AG08395 (cell line): ENCODE measurements around the gene TCEA3.

ENCODE experiments used
- DNase-seq: peaks from one replicate; pipeline ENCODE4 v3.0.0; 2012; ENCODE audit warnings: mixed read lengths, low spot score

The TCEA3 gene

DNA sequence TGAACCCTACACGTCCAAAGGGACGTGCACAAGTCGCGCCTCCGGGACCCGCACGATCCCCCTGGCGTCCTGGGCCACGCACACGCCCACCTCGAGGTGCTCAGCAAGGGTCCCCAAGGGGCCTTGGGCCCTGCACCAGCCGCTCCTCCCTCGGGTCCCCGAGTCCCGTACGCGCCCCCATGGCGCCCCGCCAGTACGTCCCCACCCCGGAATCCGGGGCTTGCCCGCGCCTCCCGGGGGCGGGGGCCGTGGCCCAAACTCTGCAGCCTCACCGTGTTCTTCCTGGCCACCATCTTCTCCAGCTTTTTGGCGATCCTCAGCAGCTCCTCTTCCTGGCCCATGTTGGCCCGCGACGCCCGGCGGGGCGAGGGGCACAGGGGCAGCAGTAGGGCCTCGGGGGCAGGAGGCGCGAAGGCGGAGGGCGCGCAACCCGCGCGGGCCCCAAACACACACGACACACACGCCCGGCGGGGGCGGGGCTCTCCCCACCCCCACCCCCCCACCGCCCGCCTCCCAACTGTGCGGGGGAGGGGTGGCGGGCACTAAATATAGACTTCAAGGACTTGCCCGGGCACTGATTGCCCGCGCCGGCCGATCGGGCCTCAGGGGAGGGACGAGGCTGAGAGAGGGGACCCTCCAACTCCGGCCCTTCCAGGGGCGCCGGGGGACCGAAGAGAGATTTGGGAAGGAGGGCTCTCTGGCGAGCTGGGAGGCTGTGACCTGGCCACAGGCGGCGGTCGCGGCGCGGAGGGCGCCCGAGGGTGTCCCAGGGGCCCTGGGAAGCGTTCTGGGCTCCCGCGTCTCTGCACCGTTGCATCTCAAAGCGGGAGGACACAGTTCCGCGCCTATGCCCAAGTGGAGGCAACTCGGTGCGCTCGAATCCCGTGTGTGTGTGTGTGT, at the start of gene TCEA3:
TCEA3 (minus strand) TSS at position 456 of the 900 bp plus-strand sequence; CDS start at position 341, 115 bp downstream.
- DNase-seq: no peak

DNA sequence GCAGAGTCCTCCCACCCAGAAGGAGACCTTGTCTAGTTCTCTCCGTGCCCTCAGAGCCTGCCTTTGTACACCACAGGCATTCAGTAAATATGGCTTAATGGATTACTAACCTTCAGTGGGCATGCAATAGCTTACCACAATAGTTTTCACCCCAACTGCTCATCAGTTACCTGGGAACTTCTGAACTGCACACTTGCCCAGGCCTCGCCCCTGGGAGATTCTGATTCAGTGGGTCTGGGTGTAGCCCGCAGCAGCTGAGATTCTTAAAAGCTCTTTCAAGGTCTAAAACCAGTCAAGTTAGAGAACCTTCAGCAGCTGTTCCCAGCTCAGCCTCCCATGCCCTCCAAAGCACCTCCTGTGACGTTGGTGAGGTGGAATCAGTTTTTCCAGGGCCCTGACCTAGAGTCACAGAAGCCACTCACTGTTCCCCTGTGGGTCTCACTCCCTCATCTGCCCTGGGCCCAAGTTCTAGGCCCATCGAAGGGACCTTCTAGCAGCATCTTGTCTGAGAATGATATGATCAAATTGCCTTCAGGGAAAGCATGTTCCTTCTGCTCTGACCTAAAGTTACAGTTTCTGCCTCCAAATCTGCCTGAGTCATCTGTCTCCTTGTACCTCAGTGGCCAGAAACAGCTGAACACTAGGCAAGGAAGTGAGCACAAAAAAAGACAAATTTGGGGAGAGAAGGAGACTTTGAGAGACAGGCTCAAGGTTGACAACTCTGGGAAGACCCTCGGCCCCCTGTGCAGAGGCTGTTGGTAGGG, 48.7 kb upstream of the TCEA3 start:
- no peak for DNase-seq

DNA sequence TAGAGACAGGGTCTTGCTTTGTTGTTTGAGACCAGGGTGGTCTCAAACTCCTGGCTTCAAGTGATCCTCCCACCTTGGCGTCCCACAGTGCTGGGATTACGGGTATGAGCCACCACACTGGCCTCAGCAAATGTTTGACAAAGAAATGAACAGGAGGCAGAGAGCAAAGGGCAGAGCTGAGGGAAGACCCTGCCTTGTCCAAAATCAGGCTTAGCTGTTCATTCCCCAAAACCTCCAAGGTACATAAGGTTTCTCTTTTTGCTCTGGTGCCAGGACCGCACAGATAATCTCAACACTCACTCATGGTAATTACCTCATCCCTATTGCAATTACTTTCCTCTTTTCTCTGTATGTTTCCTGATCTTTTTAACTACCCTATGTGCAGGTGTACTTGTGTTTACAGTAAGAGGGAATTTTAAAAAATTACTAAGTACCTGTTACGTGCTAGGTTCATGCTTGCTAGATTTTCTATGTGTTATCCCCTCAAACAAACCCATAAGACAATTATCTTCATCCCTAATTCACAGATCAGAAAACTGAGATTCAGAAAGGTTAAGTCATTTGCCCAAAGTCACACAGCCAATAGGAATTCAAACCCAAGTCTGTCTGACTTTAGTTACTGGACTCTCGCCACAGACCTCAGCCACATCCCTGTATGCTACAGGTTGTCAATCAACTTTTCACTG, 47.9 kb upstream of the TCEA3 start:
- DNase-seq: no peak

DNA sequence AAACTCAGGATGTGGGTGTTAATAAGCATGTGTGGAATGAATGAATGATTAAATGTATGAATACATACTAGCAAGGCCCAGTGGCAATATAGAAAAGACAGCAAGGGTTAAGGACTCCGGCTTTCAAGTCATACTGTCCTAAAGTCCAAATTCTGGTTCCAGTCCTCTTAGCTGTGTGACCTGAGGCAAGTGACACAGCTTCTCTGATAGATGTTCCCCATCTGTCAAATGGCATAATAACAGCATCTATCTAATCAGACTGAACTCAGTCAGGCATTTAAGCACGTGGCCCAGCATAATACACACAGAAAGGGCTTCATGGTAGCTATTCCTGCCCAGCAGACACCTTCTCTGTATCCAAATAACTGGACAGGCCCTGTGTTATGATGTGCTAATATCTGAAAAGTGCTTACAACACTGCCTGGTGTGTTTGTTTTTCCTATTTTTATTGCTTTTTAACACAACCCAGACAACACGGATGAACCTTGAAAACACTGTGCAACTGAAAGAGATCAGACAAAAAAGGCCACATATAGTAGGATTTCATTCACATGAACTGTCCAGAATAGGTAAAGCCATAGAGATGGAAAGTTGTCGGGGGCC, 47.0 kb upstream of the TCEA3 start:
- DNase-seq: no peak

DNA sequence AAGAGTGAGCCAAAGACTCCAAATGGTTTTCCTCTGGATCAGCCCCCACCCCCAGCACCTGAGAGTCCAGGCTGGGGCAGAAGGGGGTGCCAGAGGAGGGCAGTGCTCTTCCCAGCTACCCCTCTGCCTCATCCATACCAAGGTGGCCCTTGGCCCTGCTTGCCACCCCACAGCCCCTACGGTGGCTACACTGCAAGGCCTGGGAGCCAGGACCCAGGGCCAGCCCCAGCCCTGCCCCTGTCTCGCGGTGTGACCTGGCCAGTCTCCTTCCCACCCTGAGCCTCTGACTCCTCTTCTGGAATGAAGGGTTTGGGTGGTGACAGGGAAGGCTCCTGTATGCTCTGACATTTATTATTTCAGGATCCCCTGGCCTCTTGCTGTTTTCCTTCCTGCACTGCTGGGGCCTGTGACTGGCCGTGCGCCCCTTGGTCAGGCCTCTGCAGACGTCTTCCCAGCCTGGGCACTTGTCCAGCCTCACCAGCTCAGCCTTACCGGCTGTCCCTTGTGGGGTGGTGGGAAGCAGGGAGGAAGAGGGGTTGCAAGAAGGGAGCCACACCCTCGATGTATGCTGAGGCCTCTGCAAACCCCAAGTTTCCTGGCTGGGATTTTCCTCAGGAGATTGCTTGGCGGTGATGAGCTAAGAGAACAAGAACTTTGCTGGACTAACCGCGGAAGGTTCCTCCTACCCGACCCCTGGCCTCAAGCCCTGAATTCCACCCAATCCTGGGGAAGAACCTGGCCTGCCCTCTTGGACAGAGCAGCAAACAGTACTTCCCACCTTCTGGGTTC, 45.9 kb upstream of the TCEA3 start:
- DNase-seq: no peak

DNA sequence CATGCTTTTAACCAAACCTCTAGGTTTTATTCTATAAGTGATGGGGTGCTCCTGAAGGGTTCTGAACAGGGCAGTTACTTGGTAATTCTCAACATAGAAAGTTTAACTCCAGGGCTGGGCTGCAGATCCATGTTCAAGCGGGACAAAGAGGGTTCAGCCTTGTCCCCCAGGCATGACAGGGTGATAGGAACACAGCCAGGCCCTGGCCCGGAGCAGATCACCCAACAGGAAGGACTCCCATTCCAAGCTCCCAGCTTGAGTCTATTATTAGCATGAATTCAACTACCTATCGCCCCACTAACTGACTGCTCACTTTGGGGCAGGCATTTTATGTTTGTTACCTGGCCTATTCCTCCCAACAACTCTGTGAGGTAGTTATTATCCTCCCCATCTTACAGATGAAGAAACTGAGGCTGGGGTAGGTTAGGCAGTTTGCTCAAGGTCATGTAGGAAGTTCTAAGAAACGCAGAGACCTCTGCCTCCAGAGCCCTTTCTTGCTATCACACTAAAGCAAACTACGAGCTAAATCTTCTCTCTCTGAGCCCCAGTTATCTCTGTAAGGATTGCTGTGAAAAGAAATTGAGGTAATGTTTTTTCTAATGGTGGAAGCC, 44.9 kb upstream of the TCEA3 start:
- DNase-seq: no peak

DNA sequence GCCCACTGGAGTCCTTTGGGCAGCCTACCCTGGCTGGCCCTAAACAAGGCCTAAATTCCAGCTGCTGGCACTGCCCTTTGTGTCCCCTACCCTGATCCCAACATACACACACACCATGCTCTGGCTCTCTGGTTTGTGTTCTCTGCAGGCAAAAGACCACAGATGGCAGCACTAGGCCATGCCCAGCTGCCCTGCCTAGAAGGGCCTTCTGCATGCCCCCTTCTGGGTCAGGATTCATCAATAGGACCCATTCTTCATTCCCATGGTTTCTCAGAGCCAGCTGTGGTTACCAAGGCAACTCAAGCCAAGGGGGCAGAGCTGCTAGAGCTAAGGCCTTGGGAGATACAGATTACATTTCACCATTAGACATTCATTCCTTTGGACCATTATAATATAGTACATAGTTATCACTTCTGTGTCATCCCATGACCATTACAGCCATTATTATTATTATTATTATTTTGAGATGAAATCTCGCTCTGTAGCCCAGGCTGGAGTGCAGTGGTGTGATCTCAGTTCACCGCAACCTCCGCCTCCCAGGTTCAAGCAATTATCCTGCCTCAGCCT, 42.0 kb upstream of the TCEA3 start:
- no peak for DNase-seq

DNA sequence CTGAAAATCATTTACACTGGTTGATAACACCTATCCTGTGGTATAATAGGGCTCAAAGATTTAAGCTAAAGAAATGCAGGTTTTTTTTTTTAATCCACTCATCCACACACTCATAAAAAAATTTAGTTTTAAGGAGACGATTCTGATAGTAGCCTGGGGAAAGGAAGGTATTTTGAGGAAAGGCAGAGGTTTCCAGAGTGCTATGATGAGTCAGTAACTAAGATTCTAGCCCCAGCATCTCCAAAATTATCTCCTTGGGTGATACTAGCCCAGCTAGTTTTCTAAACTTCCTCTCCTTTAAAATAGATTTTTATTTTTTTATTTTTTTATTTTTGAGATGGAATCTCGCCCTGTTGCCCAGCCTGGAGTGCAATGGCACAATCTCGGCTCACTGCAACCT, 38.7 kb upstream of the TCEA3 start:
- DNase-seq: no peak

DNA sequence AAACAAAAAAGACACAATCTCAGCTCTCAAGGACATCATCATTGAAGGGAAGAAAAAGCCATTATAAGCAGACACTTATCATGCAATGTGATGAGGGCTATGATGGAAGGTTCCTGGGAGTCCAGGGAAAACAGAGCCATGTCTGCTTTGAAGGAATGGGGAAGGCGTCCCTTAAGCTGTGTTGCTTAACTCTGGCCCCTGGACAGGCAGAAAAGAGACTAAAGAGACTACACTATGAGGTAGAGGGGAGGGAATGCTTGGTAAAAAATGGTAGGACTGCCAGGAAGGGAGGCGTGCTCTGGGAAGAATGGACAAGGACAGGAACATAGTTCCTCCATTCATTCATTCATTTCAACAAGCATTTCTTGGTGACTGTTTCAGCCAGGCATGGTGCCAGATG, 38.2 kb upstream of the TCEA3 start:
- DNase-seq: no peak

DNA sequence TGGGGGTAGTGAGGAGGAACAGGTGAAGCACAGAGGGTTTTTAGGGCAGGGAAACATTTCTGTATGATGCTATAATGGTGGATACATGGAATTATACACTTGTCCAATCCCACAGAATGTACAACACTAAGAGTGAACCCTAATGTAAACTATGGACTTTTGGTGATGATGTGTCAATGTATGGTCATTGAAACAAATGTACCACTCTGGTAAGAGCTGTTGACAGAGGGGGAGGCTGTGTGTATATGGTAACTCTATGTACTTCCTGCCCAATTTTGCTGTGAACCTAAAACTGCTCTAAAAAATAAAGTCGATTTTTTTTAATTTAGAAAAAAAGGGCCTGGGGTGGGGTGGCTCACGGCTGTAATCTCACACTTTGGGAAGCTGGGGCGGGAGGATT, 36.5 kb upstream of the TCEA3 start:
- DNase-seq: no peak

DNA sequence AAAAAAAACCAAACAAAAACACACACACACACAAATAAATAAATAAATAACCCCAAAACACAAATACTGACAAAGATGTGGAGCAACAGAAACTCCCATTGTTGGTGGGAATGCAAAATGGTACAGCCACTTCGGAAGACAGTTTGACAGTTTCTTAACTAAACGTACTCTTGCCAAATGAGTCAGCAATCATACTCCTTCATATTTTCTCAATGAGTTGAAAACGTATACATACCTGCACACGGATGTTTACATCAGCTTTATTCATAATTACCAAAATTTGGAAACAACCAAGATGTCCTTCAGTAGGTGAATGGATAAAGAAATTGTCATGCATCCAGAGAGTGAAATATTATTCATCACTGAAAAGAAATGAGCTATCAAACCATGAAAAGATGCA, 36.0 kb upstream of the TCEA3 start:
- no peak for DNase-seq

DNA sequence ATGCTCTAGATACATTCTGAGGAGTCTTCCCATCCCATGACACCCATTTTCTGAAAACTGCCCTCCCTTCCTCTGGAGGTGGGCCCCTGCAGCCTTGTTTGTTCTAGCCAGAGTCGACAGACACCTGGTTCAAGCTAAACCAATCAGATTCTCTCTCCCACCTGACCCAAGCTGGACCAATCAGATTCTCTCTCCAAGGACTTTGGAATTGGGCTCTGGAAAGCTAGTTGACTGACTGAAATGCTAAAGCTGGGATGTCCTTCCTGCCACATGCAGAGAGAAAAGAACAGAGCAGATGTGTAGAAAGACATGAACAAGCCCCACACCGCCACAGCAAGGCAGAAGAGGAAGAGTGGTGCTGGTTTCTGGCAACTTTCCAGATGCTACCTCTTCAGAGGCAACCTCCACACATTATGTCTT, 34.8 kb upstream of the TCEA3 start:
- DNase-seq: no peak

DNA sequence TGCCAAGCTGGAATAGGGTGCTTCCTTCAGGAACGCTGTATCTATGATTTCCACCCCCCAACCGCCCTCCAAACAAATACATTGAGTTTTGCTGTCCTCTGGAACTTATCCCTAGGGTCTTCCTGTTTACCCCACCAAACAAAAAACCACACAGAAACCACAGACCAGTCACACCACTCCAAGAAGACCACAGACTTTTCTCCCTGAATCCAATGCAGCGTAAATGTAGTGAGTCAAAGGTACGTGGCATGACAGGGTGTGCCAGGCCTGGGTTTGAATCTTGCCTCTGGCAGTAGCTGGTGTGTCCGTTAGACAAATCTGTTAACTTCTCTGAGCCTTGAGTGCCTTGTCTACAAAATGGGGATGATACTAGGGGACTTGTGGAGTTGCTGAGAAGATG, 31.7 kb upstream of the TCEA3 start:
- DNase-seq: no peak

DNA sequence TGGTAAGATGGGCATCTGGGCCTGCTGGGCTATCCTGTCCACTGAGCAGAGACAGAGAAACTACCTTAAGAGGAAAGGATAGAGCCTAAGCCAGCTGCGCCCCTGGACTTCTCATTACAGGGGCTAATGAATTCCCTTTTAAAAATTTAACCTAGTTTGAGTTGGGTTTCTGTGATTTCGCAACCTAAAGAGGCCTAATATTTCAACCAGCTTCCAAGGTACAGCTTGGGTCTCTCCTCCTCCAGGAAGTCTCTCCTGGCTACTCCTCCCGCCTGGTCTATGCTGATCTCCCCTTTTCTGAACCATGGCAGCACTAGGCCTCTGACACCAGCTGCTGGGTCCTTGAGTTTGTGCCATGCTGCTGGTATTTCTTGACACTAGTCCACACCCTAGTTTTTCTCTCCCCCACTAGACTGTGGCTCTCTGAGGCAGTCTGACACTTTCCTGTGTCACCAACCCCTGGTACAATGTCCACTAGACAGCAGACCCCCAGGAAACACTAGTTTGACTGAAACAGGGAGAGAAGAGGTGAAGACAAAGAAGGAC, 29.0 kb upstream of the TCEA3 start:
- DNase-seq: no peak

DNA sequence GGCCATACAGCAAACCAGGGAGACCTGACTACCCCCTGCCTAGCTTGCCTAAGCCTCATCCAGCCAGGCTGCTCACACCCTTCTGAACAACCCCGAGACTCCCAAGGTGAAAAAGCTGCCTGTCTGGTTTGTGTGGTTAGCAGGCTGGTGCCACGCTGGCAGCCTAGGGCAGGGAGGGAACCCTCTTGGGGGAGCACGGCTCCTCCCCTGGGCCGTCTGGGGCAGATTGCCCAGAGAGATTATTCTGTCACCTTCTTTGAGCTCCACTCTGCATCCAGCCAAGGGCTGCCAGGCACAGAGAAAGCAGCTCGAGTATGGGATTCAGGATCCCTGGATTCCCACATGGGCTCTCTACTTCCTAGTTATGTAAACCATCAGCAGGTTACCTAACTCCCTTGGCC, 27.5 kb upstream of the TCEA3 start:
- DNase-seq: peak; percentile 39

DNA sequence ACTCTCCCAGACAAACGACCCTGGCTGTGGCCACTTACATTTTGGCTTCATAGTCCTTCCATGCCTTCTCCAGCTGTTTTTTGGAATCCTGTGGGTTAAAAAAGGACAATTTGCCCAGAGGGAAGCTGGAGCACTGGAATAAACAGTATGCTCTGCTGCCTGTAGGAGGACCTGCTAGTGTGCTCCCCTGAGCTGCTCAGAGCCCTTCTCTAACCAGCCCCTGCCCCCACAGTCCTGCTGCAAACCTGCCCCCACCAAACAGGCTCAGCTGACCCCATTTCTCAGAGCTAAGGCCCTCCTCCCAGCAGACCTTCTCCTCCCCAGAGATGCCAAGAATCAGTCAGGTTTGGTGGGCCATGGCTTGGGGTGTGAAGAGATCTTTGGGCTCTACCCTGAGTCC, 26.9 kb upstream of the TCEA3 start:
- DNase-seq: no peak

DNA sequence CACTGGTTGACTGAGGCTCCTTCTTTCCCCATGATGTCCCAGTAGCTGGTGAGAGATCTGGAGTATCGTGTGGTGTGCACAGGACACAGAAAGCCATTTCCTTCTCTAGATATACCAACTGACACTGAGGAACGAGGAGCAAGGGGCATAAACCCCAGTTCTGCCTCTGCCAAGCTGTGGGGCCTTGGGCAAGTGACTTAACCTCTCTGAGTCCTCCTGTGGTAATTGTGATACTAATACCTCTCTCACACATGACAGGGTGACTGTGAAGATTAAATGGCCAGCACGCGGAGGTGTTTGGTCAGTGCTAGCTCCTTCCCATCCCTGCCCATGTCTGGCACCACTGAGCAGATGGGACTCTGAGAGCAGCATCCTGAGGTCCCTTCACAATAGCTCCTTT, 26.3 kb upstream of the TCEA3 start:
- no peak for DNase-seq

DNA sequence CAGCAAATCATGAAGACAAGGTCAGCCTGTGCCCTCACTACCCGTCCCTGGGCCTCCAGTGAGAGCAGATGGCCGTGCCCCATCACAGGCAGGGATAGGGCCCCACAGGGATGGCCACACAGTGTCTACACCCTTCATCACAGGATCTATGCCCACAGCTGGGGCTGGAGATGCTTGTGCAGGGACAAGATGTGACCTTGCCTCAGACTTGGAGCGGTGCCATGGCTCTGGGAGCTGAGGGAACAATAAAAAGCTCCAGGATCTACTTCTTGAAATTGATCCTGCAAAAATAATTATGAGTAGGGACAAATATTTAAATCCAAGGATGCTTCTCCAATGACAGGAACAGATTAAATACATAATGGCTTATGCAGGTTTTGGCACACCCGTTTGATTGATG, 25.4 kb upstream of the TCEA3 start:
- DNase-seq: no peak

DNA sequence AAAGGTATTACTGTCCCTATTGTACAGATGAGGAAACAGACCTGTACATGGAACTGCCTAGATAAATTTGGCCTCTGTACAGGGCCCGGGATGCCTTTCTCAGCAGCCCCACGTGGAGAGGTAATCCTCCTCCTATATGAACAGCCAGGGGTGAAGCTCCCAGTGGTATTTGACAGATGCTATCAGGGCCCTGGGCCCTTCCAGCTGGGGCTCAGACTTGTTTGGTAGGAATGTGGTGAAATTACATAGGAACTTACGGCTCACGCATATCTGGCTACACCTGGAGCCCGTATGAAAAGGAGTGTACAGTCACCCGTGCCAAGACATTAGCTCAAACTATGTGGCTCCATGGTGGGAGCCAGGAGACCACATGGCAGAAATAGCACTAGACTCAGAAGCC, 24.8 kb upstream of the TCEA3 start:
- no peak for DNase-seq

DNA sequence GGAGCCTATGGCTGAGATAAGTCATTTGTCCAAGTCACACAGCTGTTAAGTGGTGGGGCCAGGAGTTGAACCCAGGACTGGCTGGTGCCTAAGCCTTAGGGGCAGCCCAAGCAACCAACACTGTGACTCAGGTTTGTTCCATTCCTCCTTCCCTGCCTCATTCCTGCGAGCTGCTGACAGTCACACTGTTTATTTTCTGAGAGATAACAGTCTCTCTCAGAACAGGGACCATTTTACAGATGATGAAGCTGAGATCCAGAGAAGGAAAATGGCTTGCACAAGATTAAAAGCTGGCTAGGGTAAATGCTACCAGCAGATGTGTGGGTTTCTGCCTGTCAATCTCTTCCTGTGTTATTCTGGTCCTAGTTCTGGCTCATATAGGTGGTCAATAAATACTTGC, 24.3 kb upstream of the TCEA3 start:
- DNase-seq: no peak
